Measurements from ENCODE around the gene MYH14.

MYH14 gene

GRCh38 chr19:50300051-50300450 lies 96.6 kb downstream of the MYH14 start:
- DNase-seq: no peak

GRCh38 chr19:50300814-50301606 lies 97.6 kb downstream of the MYH14 start:
- peak; percentile 78 for DNase-seq

GRCh38 chr19:50301607-50301971 lies 98.2 kb downstream of the MYH14 start:
- no peak for DNase-seq

- no peak for DNase-seq
Observed at GRCh38 chr19:50303558-50303957, 100.1 kb downstream of the MYH14 start.

GRCh38 chr19:50308991-50309390 lies 105.6 kb downstream of the MYH14 start:
- no peak for DNase-seq

- DNase-seq: no peak
Observed at GRCh38 chr19:50309396-50310125, 106.1 kb downstream of the MYH14 start.

GRCh38 chr19:50310759-50311465 lies 107.5 kb downstream of the MYH14 start:
- DNase-seq: no peak

GRCh38 chr19:50311723-50312635 lies 108.6 kb downstream of the MYH14 start:
- no peak for DNase-seq

- DNase-seq: no peak
Observed at GRCh38 chr19:50312967-50313811, 109.8 kb downstream of the MYH14 start.

- no peak for DNase-seq
Observed at GRCh38 chr19:50313812-50314536, 110.6 kb downstream of the MYH14 start.

- no peak for DNase-seq
Observed at GRCh38 chr19:50314724-50315708, 111.6 kb downstream of the MYH14 start.

- DNase-seq: peak; percentile 33
Observed at GRCh38 chr19:50315773-50316448, 112.5 kb downstream of the MYH14 start.

- no peak for DNase-seq
Observed at GRCh38 chr19:50317115-50317514, 113.7 kb downstream of the MYH14 start.

GRCh38 chr19:50318438-50318837 lies 115.0 kb downstream of the MYH14 start:
- DNase-seq: no peak

- no peak for DNase-seq
Observed at GRCh38 chr19:50319156-50319555, 115.7 kb downstream of the MYH14 start.

- DNase-seq: no peak
Observed at GRCh38 chr19:50320051-50320450, 116.6 kb downstream of the MYH14 start.

- DNase-seq: no peak
Observed at GRCh38 chr19:50320596-50320995, 117.2 kb downstream of the MYH14 start.

- DNase-seq: no peak
Observed at GRCh38 chr19:50321831-50322230, 118.4 kb downstream of the MYH14 start.

- DNase-seq: no peak
Observed at GRCh38 chr19:50322234-50322633, 118.8 kb downstream of the MYH14 start.

All from activated CD4-positive, alpha-beta T cell treated with anti-CD3 and anti-CD28 coated beads, Interleukin-2, amount 50 U/mL, for 16 hours (primary cell).